ENCODE data around the gene RNF17.

The RNF17 gene

GRCh38 chr13:24890256-24890655 is 126.3 kb downstream of the RNF17 start:
- no peak overlapping the region for H3K4me3 ChIP-seq (ENCODE audit: low read depth, low read length)
- POLR2A ChIA-PET = no interaction called here
- TF ChIP-seq, protein P1, sequence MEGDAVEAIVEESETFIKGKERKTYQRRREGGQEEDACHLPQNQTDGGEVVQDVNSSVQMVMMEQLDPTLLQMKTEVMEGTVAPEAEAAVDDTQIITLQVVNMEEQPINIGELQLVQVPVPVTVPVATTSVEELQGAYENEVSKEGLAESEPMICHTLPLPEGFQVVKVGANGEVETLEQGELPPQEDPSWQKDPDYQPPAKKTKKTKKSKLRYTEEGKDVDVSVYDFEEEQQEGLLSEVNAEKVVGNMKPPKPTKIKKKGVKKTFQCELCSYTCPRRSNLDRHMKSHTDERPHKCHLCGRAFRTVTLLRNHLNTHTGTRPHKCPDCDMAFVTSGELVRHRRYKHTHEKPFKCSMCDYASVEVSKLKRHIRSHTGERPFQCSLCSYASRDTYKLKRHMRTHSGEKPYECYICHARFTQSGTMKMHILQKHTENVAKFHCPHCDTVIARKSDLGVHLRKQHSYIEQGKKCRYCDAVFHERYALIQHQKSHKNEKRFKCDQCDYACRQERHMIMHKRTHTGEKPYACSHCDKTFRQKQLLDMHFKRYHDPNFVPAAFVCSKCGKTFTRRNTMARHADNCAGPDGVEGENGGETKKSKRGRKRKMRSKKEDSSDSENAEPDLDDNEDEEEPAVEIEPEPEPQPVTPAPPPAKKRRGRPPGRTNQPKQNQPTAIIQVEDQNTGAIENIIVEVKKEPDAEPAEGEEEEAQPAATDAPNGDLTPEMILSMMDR (IDR thresholded peaks at IDR 0.05; ENCODE audit: insufficient read depth, low read length, missing control alignments) = no peak
- no peak for DNase-seq (ENCODE audit: low read depth, low spot score)
- CTCF ChIA-PET = no interaction called here

DNA sequence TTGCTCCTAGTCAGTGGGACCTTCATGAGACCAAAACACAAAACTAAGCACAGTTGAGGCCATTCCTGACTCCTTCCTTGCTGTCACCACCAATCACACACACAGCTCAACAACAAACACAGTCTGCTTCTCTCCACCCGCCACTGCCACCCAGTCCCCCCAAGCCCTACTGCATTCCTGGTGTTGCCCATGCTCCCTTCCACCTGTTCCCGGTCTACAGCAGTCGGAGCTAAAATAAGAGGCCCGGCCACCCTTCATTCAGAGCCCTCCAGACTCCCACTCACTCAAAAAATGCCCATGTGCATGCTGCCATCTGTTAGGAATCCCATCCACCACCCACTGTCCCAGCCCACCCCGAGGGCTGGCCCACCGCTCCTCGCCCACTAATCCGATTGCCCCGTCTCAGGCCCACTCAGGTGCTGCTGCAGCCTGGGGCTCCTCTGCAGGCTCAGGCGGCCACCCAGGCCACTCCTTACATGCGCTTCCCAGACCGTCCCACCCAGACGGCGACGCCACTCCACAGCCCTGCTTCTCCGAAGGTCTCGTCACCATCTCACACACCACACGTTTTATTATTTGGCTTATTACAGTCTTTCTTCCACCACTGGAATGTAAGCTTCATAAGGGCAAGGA is 127.6 kb downstream of the RNF17 start:
- H3K4me3 ChIP-seq (ENCODE audit: low read depth, low read length) = no peak overlapping the region
- CTCF ChIA-PET = no interaction called here
- no peak for DNase-seq (ENCODE audit: low read depth, low spot score)
- POLR2A ChIA-PET = no interaction called here
- TF ChIP-seq, protein P1 (IDR thresholded peaks at IDR 0.05; ENCODE audit: insufficient read depth, low read length, missing control alignments) = no peak

GRCh38 chr13:24892829-24893228 is 128.9 kb downstream of the RNF17 start:
- POLR2A ChIA-PET = no interaction called here
- CTCF ChIA-PET = no interaction called here
- TF ChIP-seq, protein P1 (IDR thresholded peaks at IDR 0.05; ENCODE audit: insufficient read depth, low read length, missing control alignments) = no peak
- no peak overlapping the region for H3K4me3 ChIP-seq (ENCODE audit: low read depth, low read length)
- DNase-seq (ENCODE audit: low read depth, low spot score) = no peak

DNA sequence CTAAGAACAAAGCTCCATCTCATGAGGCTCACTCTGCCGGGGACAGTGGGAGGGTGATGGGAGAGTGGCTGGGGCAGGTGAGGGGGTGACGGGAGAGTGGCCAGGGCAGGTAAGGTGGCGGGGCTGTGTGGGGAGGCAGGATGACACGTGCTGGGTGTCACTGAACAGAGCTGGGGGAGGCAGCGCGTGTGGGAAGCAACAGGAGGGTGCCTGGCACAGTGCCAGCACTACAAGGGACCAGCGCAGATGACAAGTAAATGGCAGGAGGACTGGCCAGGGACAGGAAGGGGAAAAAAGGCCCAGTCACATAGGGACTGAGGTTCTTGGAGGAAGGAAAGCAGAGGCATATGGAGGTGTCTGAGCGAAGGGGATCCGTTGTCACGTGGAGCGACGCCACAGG is 129.9 kb downstream of the RNF17 start:
- TF ChIP-seq, protein P1 (IDR thresholded peaks at IDR 0.05; ENCODE audit: insufficient read depth, low read length, missing control alignments) = no peak
- CTCF ChIA-PET = no interaction called here
- POLR2A ChIA-PET = no interaction called here
- no peak overlapping the region for H3K4me3 ChIP-seq (ENCODE audit: low read depth, low read length)
- no peak for DNase-seq (ENCODE audit: low read depth, low spot score)

- ChIA-PET CTCF (no interaction called here), POLR2A (no interaction called here)
- H3K4me3 ChIP-seq (ENCODE audit: low read depth, low read length) = no peak overlapping the region
- no peak for DNase-seq (ENCODE audit: low read depth, low spot score)
- TF ChIP-seq, protein P1 (IDR thresholded peaks at IDR 0.05; ENCODE audit: insufficient read depth, low read length, missing control alignments) = no peak
Measured at GRCh38 chr13:24894277-24894971, 130.5 kb downstream of the RNF17 start.

DNA sequence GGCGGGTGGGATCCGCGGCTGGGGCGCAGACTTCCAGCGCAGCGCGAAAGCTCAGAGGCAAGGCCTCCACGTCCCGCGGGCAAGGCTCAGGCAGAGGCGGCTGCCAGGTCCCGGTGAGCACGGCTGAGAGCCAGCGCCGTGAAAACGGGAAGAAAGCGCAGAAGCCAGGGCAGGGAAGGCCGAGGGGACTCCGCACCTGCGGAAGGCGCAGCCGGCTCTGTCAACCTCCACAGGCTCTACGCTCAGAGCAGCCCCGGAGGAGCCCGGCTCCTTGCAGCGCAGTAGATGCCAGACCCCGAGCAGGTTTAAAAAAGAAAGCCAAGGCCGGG is 131.0 kb downstream of the RNF17 start:
- POLR2A ChIA-PET = no interaction called here
- no peak overlapping the region for H3K4me3 ChIP-seq (ENCODE audit: low read depth, low read length)
- CTCF ChIA-PET = no interaction called here
- TF ChIP-seq, protein P1 (IDR thresholded peaks at IDR 0.05; ENCODE audit: insufficient read depth, low read length, missing control alignments) = no peak
- no peak for DNase-seq (ENCODE audit: low read depth, low spot score)
